ENCODE results near the gene TM4SF18. TPM values are rescaled to one million over a fixed set of nuclear protein-coding genes. Genes with fewer than 3 reads are reported as not detected.
"Not testable (repeated sequence)": the region's sequence is repeated elsewhere in the genome, so short reads cannot be mapped to it uniquely, and the experiment has no call there.

Gene TM4SF18
- total RNA-seq, 1 experiment from 2014 or later, result 5.8 TPM

DNA sequence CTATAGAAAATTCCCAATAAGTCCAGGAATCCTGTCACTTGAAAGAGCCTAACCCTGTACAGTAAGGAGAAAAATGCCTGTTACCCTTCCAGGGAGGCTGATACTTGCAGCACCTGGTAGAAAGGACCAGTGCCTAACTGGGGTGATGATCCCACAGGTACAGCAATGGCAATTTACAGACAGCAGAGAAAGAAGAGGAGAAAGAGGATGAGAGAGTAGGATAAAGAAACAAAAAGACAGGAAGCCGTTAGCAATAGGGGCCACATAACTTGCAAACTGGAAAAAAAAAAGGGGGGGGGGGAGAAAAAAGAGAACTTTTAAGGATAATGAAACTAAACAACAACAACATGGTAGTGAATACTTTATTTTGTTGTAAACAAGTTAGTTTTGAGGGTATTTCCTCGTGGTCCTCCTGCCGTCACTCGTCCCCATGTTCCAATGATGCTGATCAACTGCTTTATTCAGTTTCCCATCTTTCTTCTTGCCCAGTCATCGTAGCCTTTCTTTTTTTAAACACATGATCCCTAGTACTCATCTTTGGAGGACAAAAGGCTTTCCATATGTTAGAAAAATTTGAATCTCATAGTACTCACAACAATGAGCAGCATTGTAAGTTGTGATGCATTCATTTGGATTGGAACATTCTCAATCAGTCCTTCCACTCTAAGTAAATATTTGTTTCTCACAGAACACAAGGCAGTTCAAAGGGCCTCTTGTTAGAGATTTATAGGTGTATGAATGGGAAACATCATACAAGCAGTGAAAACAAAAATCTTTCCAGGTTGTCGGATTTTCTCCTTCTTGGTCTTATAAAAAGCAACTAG lies 35.5 kb upstream of the TM4SF18 start:
- no peak for DNase-seq (ENCODE audit: low read depth)

DNA sequence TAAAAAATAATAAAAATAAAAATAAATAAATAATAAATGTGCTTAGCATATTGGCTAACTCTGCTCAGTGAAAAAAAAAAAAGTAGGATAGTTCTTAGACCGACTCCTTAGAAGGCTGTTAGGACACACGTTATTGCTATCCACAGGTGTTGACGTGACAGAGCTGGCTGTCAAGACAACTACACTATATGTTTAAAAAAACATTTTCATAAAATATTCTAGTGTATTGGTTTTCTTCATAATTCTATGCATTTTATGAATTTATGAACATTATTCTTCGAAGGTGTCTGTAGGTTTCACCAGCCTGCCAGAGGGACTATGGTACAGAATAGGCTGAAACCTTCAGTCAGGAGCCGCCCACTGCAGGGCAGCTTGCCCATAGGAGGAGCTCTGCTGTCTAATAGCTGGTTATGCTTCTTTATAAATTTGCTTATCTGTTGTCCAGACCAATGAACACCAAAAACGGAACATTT lies 34.8 kb upstream of the TM4SF18 start:
- no peak for DNase-seq (ENCODE audit: low read depth)

DNA sequence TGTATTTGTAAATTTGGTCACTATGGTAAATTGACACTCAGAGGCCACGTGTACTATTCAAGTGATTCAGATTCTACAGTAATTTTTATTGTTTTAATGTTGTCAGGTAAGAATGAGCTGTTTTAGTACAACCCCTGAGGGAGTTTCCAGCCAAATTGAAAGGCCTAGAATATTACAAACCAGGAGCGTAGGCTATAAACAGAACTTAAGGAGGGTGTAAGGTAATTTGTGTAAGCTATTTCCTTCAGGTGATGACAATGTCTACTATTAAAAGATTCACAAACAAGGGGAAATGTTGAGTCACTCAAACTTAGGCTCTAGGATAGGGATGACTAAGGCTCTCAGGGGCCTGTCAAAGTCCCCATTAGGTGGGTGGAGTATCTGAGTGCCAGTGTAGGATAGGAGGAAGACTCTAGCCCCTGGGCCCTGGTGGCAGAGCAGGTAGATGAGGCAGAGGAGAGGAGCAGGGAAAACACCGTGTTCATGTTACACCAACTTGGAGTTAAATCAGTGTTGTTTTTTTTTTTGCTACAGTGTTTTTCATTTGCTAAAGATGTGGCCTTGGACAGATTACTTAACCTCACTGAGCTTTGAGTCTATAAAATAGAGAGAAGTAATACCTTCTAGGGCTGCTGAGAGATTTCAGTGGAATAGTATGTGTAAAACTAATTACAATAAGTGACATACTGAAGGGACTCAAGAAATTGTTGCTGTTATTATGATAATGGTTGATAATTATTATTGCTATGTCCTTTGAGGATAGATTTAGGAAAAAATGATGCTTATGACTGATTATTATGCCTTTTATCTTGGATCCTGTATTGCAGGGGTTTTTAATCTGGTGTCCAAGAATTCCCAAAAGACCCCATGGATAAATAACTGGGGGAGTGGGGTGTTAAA lies 33.8 kb upstream of the TM4SF18 start:
- DNase-seq (ENCODE audit: low read depth), result peak; percentile 70

DNA sequence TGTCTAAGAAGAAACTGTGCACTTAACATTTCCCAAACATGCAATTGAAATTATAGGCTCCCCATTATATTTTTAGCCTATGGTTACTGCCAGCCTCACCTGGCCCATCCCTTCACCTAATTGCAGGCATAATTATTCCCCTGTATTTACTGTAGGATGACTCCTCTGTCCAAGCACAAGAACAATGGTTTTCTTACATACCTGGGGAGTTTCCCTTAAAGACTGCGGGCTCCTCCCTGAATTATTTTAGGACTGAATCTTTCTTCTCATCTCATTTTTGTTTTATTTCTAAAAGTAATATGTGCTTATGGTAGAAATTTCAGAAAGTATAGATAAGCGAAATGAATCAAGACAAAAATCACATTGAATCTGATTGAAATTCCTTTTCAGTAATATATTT lies 32.6 kb upstream of the TM4SF18 start:
- DNase-seq (ENCODE audit: low read depth), result no peak

DNA sequence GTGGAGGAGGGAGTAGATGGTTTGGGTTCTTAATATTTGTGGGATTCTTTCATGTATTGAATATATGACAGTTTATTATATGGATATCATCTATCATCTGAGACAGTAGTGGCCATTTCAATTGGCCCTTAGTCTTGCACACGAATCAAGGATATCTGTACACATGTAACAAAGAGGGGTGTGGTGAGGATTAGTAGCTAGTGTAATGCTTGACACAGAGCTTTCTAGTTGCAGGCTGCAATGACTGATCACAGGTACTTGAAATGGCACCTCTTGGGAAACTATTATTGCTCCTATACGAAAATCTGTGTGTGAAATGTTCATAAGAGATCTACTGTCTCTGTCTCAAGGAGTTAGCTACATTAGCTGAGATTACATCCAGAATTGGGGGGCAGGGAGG lies 31.2 kb upstream of the TM4SF18 start:
- DNase-seq (ENCODE audit: low read depth), result no peak

DNA sequence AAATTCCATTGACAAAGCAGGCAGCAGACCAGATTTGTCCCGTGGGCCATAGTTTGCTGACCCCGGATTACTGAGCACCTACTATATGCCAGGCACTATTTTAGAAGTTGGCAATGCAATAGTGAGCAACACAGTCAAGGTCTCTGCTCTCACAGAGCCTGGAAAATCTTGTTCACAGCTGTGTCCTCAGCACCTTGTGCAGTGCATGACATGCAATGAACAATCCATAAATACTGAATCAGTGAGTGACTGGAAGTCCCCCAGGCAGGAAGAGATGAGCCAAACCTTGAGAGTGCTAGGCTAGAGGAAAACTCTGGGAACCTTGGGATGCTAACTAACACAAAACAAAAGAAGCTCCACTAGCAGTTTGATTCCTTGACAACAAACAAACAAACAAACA lies 29.6 kb upstream of the TM4SF18 start:
- DNase-seq (ENCODE audit: low read depth), result peak; percentile 62

DNA sequence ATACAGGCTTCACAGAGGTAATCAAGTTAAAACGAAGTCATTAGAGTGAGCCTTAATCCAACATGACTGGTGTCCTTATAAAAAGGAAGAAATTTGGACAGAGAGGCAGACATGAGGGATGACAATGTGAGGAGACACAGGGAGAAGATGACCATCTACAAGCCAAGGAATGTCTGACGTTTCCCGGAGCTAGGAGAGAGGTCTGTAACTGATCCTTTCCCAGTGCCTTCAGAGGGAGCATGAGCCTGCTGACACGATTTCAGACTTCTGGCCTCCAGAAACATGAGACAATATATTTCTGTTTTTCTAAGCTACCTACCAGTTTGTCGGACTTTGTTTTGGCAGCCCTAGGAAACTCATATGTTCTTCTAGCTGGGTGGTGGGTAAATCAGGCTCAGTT lies 28.9 kb upstream of the TM4SF18 start:
- no peak for DNase-seq (ENCODE audit: low read depth)

DNA sequence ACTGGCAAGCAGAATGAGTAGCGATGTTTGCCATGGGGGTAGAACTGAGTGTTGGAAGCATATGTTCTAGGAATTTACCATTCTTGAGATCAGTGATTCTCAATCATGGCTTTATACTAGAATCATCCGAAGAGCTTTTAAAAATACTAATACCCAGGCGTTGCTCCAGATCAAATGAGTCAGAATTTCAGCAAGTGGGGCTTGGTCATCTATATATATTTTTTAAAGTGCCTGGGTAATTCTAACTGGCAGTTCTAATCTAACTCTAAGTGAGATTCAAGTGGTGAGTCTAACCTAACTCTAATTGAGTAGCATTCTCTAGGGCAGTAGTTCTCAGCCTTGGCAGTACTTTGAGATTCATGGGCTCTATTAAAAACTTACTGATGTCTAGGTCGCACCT lies 23.2 kb upstream of the TM4SF18 start:
- DNase-seq (ENCODE audit: low read depth), result no peak

DNA sequence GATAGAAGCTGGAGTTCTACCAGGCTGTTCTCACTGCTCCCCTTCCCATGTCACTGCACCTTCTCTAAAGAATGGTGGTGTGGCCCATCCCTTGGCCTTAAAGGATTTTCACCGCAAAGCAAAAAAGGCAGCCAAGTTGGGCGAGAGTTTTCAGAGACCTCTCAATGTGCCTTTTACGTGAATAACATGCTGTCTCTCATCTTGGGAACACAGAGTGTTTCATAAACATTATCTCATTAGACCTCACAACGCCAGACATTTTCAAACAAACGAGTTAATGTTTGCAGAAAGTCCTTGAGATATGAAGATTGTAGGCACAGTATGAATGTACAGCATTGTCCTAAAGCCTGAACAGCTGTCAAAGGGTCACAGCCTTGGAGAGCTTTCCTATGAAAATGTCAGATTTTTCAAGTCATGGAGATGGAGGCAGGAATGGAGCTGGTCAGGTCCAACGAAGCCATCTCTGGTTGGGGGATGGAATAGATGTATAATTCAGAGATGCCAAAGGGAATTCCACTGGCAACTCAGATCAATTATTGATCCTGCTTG lies 22.7 kb upstream of the TM4SF18 start:
- DNase-seq (ENCODE audit: low read depth), result no peak

DNA sequence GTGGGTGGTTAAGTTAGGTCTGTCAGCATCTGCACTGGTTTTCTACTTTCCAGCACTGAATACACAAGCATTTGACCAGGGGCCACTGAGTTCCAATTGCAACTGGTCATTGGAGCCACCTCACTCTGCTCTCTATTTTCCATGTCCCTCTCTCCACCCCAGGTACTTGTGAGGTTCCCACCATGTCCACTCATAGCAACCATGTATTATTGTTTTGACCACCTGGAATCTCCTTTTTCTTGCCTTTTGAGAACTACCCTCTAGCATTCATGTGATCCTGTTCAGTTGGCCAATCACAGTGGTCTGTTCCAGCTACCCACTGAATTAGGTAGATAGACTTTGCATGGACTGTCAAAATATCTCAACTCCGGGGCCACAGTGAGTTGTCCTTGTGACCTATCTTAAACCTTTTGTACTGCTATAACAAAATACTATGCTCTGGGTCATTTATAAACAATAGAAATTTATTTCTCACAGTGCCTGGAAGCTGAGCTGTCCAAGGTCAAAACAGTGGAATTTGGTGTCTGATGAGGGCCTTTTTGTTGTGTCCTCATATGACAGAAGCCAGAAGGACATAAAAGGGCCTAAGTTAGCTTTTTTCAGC lies 20.2 kb upstream of the TM4SF18 start:
- DNase-seq (ENCODE audit: low read depth), result no peak

DNA sequence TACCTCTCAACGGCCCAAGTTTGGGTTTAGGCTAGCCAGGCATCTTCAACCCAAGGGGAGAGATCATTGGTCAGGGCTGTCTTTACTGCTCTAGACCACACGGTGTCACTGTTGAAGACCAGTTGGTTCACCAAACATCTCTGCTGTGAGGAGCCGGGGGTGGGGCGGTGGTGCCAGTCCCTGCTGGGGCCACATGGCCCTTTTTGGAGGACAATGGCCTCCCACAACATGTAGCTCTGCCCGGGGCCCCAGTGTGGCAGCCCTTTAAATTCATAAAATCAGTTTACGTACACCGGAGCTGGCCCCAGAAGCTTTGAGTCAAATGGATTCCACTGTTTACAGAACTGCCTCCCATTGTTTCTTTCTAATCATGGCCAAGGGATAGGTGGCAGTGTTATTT lies 19.1 kb upstream of the TM4SF18 start:
- peak; percentile 79 for DNase-seq (ENCODE audit: low read depth)

DNA sequence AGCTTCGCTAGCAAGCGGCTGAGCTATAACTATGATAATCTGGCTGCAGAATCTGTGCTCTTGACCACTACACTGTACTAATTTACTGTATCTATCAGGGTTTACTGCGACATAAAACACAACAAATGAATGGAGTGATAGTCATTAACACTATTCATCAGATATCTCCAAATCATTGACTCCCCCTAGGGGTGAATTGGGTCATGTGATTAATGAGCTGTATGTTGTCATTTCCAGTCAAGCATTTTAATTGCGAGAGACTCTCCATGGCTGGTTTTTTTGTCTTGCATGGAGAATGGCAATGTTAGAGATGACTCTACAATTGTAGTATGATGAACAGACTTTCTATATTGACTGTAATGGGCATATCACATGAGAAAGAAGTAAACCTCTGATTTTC lies 10.5 kb upstream of the TM4SF18 start:
- DNase-seq (ENCODE audit: low read depth), result peak; percentile 35

DNA sequence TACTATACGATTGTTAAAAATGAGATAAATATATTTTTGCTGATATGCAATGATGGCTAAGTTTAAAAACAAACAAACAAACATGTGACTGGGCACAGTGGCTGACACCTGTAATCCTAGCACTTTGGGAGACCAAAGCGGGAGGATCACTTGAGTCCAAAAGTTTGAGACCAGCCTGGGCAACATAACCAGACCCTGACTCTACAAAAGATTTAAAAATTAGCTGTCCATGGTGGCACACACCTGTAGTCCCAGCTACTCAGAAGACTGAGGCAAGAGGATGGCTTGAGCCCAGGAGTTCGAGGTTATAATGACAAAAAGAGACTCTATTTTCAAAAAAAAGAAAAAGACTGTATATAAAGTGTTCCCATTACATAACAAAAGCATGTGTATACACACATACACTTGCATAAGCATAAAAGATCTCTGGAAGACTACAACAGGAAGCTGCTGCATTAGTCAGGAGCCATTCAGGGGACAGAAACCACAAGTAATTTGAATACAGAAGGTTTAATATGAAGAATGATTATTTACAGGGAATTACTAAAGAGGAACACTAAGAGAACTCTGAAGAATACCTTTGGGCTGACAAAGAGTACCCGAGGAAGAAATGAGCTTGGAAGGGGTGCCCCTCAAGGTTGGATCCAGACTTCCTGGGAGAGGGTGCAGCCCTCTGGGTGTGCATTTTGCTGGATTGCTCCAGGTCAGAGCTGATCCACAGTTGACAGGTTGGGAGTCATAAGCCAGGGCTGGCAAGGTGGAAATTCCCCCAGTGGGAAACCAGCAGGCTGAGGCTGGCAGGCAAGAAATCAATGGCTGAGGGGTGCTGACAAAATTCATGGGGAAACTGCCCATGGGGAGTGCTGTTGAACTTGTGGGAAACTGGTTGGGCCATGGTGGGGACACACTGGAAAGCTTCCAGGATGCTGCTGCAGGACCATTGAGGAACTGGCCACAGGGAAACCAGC lies 9.3 kb upstream of the TM4SF18 start:
- peak; percentile 83 for DNase-seq (ENCODE audit: low read depth)

DNA sequence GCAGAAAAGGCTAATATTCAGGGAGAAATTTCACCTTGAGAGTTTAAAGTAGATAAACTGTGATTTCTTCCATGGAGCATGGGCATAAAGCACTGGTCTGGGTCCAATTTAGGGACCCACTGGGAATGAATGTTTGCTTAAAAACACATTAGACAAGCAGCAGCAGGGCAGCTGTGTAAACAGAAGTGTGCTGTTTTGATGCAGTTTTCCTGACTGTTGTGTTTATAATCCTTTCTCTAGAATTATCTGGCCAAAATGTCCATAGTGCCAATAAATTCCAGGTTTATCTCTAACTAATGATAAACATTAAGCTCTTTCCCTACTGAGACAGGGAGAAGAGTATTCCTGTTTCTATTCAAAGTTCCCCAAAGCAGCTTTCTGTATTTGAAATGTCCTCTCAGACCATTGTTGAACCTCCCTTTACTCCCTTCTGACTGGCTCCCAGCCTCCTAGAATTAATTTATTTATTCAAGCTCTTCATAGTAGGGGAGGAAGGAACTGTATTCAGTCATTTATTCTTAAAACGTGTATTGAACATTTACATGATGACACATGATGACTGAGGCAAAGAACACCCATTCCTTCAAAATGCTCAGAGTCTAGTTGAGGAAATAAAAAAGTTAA lies 7.0 kb upstream of the TM4SF18 start:
- DNase-seq (ENCODE audit: low read depth), result peak; percentile 39

DNA sequence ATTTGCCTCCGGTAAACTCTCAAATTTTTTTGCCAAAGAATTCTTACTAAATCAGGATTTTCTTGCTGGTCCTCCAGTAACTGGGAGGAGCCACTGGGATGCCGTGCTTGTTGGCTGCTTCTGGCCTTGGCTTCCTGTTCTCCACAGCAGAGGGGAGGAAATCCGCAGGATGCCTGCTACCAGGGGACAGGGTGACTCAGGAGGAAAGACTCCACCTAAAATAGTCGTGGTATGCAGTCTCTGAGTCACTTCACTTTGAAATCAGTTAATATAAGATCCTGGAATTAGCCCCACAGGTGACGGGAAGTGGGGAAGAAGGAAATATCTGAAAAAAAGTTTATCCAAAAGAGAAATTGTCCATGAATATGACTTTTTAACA lies 6.5 kb upstream of the TM4SF18 start:
- DNase-seq (ENCODE audit: low read depth), result peak; percentile 99

DNA sequence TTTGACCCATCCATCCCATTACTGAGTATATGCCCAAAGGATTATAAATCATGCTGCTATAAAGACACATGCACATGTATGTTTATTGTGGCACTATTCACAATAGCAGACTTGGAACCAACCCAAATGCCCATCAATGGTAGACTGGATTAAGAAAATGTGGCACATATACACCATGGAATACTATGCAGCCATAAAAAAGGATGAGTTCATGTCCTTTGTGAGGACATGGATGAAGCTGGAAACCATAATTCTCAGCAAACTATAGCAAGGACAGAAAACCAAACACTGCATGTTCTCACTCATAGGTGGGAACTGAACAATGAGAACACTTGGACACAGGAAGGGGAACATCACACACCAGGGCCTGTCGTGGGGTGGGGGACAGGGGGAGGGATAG lies 4.0 kb upstream of the TM4SF18 start:
- not testable (repeated sequence) for DNase-seq (ENCODE audit: low read depth)

DNA sequence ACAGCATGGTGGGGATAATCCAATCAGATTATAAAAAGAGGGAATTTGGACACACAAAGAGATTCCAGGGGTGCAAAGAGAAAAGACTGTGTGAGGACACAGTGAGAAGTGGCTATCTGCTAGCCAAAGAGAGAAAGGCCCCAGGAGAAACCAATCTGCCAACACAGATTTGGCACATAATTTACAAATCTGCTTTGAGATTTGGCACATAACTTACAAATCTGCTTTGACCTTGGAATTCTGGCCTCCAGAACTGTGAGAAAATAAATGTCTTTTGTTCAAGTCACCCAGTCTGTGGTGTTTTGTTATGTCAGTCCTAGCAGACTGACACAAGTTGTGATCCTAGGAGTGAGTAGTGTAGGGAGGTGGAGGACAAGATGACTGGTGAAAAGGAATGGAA lies 3.5 kb upstream of the TM4SF18 start:
- DNase-seq (ENCODE audit: low read depth), result peak; percentile 21

DNA sequence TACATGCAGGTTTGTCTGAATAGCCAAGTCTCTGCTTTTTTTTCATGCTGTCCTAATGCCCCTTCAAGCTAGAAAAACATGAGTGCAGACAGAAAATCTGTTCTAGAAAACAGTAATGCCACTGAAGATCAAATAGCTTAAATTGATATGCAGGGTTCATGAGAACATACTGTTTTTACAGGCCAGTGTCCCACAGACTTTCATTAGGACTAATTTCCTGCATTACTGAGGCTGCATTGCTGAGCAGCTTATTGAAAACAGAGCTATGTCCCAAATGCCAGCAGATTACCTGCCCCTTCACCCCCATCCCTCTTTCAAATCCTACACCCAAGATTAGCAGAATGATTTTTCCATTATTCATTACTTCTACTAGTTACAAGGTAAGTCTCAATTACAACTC lies 665 bp downstream of the TM4SF18 start:
- no peak for DNase-seq (ENCODE audit: low read depth)

DNA sequence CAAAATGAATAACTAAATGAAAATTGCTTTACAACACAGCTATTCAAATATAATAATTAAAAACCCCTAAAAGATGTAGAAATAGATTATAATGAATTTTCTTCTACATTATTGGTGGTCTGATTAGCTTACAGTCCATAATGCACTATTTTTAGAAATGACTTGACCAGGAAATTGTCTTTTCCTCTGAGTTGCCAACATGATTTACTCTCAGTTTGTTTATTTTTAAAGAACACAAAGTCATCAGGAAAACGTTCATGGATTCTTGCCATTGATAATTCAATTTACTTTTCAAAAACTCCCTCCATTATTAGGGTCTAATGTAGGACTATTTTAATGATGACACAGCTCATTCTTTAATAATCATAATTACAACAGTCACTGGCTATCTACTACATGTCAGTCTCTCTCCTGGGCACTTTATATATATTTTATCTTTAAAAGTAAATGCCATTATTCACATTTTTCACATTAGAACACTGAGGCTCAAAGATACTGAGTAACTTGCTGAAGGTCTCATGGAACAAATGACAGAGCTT lies 1.1 kb downstream of the TM4SF18 start:
- DNase-seq (ENCODE audit: low read depth), result no peak

DNA sequence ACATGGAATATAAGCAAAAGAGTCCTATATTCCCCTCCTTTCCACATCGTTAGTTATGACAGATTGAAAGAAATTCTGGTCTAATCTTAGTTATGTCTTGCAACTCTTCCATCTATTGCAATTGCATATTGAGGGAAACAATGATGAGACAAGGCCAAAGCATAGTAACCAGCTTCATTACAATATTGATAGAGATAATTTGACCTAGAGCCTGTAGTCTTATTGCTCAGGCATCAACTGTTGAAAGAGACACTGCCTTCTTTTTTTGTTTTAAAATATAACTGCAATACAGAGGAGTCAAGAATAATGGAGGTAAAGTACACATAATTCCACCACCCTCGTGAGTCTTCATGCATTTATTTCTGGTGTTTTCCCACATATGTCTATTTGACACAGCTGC lies 2.0 kb downstream of the TM4SF18 start:
- DNase-seq (ENCODE audit: low read depth), result no peak
